ENCODE measurements around the gene RHOT1. TPM values are rescaled to one million over a fixed set of nuclear protein-coding genes. Genes with fewer than 3 reads are reported as not detected.

RHOT1 gene
- total RNA-seq, 4 donors from 2014 or later = 60.8 to 97.6 (median 72.7) TPM

DNA sequence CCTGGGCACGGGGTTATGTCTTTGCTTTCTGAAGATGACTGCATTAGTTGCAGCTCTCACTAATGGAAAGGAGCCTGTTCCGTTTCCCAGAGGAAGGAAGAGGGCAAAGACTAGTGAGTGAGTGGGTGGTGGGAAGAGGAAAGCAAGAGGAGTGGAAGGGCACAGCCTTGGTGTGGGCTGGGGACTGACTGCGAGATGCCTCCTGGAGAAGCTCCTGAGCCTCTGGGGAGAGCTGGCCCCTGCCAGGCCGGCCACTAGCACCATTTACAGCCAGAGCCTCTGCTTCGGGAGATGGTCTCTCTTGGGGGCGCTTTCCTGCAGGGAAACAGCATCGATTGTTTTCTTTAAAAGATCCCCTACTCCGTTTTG, 122.5 kb downstream of the RHOT1 start:
- WGBS, 2 donors = 30 to 38% methylated on average over 8 of the region's 8 CpGs
- TF ChIP-seq, protein P1, sequence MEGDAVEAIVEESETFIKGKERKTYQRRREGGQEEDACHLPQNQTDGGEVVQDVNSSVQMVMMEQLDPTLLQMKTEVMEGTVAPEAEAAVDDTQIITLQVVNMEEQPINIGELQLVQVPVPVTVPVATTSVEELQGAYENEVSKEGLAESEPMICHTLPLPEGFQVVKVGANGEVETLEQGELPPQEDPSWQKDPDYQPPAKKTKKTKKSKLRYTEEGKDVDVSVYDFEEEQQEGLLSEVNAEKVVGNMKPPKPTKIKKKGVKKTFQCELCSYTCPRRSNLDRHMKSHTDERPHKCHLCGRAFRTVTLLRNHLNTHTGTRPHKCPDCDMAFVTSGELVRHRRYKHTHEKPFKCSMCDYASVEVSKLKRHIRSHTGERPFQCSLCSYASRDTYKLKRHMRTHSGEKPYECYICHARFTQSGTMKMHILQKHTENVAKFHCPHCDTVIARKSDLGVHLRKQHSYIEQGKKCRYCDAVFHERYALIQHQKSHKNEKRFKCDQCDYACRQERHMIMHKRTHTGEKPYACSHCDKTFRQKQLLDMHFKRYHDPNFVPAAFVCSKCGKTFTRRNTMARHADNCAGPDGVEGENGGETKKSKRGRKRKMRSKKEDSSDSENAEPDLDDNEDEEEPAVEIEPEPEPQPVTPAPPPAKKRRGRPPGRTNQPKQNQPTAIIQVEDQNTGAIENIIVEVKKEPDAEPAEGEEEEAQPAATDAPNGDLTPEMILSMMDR (IDR thresholded peaks at IDR 0.05) = no peak
- TF ChIP-seq POLR2A (IDR thresholded peaks at IDR 0.05) = no peak
- DNase-seq (ENCODE audit: low spot score in 2 of 2) = no peak
- intact Hi-C loops (cut with DNase I; ENCODE audit: low total_unique reads) = no loop called here
- no peak overlapping the region for H3K4me3 ChIP-seq (ENCODE audit: low read depth, poor library complexity, severe bottlenecking)

DNA sequence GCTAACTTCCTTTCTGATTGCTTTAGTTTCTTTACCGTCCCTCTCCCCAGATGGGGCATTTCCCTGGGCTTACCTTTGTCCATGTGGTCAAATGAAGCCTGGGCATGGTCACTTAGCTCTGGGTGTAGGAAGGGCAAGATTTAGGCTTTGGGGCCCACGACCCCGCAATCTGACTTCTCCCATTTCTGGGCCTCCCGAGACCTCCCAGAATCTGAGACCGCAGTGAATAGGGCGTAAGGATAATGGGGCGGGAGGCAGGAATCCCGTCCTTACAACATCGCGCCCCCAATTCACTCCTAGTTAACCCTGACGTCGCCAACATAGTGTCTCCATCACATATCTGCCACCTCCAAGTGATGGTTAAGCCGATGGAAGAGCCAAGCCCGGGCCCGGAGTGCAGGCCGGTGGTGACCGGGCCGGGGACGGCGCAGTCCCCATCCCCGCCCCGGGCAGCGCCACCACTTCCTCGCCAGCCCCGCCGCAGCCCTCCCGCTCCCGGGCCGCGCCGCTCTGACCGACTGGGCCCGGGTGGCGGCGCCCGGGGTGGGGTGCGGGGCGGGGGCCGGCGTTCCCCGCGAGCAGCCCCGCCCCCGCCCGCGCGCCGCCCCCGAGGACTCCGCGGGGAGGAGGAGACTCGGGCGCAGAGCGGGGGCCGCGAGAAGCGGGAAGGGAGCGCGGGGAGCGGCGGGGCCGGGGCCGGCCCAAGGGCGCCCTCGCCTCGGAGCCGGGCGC, 123.1 kb downstream of the RHOT1 start, which contains the start of gene RHBDL3:
Gene RHBDL3 (plus strand): TSS at position 641 of the 732 bp plus-strand sequence. CDS start 358 bp downstream, outside the sequence.
- DNase-seq (ENCODE audit: low spot score in 2 of 2) = no peak
- TF ChIP-seq, protein P1 (IDR thresholded peaks at IDR 0.05) = no peak

DNA sequence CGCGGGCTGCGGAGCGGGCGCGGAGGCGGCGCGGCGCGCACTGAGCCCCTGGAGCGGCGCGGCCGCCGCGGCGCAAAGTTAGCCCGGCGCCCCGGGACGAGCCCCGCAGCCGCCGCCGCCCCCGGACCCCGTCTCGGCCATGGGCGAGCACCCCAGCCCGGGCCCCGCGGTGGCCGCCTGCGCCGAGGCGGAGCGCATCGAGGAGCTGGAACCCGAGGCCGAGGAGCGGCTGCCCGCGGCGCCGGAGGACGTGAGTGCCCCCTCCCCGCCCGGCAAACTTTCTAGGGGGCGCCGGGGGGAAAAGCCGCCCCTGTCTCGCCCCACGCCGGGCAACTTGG, 123.7 kb downstream of the RHOT1 start:
- peak overlapping the region; percentile 24 for H3K4me3 ChIP-seq (ENCODE audit: low read depth, poor library complexity, severe bottlenecking)
- 1% methylated on average over 32 to 36 of the region's 55 CpGs for WGBS, 2 donors
- intact Hi-C loops (cut with DNase I; ENCODE audit: low total_unique reads) = no loop called here
- DNase-seq (ENCODE audit: low spot score in 2 of 2) = no peak
- TF ChIP-seq, protein P1 (IDR thresholded peaks at IDR 0.05) = no peak
- TF ChIP-seq POLR2A (IDR thresholded peaks at IDR 0.05) = no peak

More for the DNA sequence above, 123.1 kb downstream of the RHOT1 start, which contains the start of gene RHBDL3:
- H3K4me3 ChIP-seq (ENCODE audit: low read depth, poor library complexity, severe bottlenecking) = peak within 1 kb of the TSS; percentile 24
- intact Hi-C loops (cut with DNase I; ENCODE audit: low total_unique reads) = no loop called here
- WGBS, 2 donors = 3 to 5% methylated on average over 19 to 36 of the region's 68 CpGs

DNA sequence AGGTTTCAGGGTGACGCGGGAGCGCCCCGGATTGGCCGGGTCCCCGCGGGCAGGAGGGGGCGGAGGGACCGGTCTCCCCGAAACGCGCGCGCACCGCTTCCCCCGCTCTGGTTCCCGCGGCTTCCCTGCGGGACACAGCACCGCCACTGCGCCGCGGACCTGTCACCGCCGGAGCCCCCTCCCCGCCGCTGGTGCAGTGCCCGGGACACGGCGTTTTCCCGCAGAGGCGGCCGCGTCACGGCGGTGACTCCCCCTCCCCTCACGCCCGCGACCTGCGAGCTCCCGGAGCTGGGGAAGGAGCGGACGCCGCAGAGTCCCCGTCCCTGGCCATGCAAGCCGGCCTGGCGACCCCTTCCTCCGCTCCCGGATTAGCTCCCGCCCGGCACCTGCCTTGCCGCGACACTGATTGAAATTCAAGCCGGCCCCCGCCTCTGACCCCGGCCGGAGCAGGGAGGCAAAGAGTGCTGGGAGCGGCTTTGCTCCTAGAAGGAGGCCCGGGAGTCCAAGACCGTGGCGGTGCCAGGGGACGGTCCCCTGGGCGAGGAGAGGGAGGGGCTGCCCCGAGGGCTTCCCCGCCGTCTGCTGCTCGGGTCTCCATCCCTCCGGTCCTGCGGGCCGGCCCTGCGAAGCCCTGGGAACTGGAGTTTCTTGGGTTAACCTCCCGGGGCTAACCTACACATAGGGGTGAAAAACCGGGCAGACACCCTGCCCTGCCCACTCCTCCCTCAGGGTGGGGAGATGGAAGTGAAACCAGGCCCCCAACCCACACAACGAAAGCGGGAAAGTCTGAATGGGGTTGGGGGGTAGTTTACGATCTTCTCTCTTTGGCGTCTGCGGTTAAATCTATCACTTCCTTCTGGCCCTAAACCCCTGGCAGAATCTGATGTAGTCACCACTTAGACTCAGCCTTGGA, 124.3 kb downstream of the RHOT1 start:
- intact Hi-C loops (cut with DNase I; ENCODE audit: low total_unique reads) = no loop called here
- no peak for DNase-seq (ENCODE audit: low spot score in 2 of 2)

DNA sequence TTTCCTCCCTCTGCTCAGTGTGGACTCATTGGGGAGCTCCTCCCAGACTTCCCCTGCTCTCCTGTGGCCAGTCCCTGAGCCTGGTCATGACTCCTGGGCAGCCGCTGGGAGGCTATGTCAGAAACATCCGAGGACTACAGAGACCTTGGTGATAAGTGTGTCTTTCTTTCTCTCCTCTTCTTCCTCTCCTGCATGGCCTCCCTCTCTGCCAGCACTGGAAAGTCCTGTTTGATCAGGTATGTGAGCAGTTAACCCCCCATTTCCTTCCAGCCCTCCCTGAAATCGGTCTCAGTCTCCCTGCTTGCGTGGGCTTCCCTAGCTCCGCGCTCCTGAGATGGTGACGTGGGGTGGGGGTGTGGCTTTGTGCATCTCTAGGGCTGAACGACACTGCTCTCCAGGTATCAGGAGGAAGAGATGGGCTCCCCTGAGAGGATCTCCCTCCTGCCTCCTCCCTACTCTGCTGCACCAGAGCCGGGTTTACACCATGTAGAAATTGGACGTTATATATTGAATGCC, 125.4 kb downstream of the RHOT1 start:
- no peak for DNase-seq (ENCODE audit: low spot score in 2 of 2)
- H3K4me3 ChIP-seq (ENCODE audit: low read depth, poor library complexity, severe bottlenecking) = no peak overlapping the region
- 25% methylated on average over 10 of the region's 10 CpGs for WGBS, 2 donors
- intact Hi-C loops (cut with DNase I; ENCODE audit: low total_unique reads) = no loop called here
- no peak for TF ChIP-seq POLR2A (IDR thresholded peaks at IDR 0.05)
- TF ChIP-seq, protein P1 (IDR thresholded peaks at IDR 0.05) = no peak

More for the DNA sequence above, 124.3 kb downstream of the RHOT1 start:
- 2% methylated on average over 17 to 35 of the region's 78 CpGs for WGBS, 2 donors
- TF ChIP-seq POLR2A (IDR thresholded peaks at IDR 0.05) = no peak
- TF ChIP-seq, protein P1 (IDR thresholded peaks at IDR 0.05) = no peak
- H3K4me3 ChIP-seq (ENCODE audit: low read depth, poor library complexity, severe bottlenecking) = peak overlapping the region; percentile 24

Measured in lower leg skin (tissue), 4 donors.